ENCODE measurements around the gene HECW1. TPM values are rescaled to one million over a fixed set of nuclear protein-coding genes. Genes with fewer than 3 reads are reported as not detected.

Gene HECW1
- total and polyA plus RNA-seq, 2 experiments from 2014 or later: 2.0 to 4.8 TPM

GRCh38 chr7:43517464-43517863, 405.0 kb downstream of the HECW1 start:
- WGBS, 2 experiments (ENCODE audit: low coverage in 1 of 2, low lambda C conversion rate in 2 of 2, missing lambda C conversion rate in 2 of 2): 98 to 100% methylated on average over 2 of the region's 2 CpGs
- H3K9me3 ChIP-seq (ENCODE audit: low read depth): no peaks in the 10 kb centered on the region
- H4K20me1 ChIP-seq (ENCODE audit: insufficient read depth): no peaks in the 10 kb centered on the region
- H2AFZ ChIP-seq: no peak overlapping the region
- no peak overlapping the region for H3K4me3 ChIP-seq
- H3K9me2 ChIP-seq (ENCODE audit: insufficient read depth): no peaks in the 10 kb centered on the region
- H3K27me3 ChIP-seq (replicated peaks; ENCODE audit: insufficient read depth): no peaks in the 10 kb centered on the region
- H3K9ac ChIP-seq: no peak overlapping the region
- peaks cover 16% of the 10 kb centered on the region; the same call in 1 of the 2 replicates for H3F3A ChIP-seq (ENCODE audit: insufficient read depth)
- no peaks in the 10 kb centered on the region for H3K79me2 ChIP-seq (ENCODE audit: insufficient read depth)
- in situ Hi-C loops (cut with MboI): no loop called here
- H3K4me1 ChIP-seq (ENCODE audit: insufficient read depth): peaks cover 12% of the 10 kb centered on the region
- H3K36me3 ChIP-seq (ENCODE audit: low read depth): no peaks in the 10 kb centered on the region
- no peak for DNase-seq
- no peak overlapping the region for H3K4me2 ChIP-seq (ENCODE audit: unreplicated experiment)
- H3K27ac ChIP-seq: no peak overlapping the region
- no peak for TF ChIP-seq EZH2phosphoT487 (IDR thresholded peaks at IDR 0.05; ENCODE audit: insufficient read depth, low read depth)
- TF ChIP-seq EZH2 (IDR thresholded peaks at IDR 0.05; ENCODE audit: insufficient read depth, poor library complexity, severe bottlenecking): no peak

- Histone ChIP-seq H3K36me3 (ENCODE audit: low read depth) (no peaks in the 10 kb centered on the region), H3K27me3 (replicated peaks; ENCODE audit: insufficient read depth) (no peaks in the 10 kb centered on the region), H4K20me1 (ENCODE audit: insufficient read depth) (no peaks in the 10 kb centered on the region), H3K9me3 (ENCODE audit: low read depth) (no peaks in the 10 kb centered on the region), H3K79me2 (ENCODE audit: insufficient read depth) (no peaks in the 10 kb centered on the region), H3K9ac (no peak overlapping the region), H3F3A (ENCODE audit: insufficient read depth) (peaks cover 16% of the 10 kb centered on the region; the same call in 1 of the 2 replicates), H3K9me2 (ENCODE audit: insufficient read depth) (no peaks in the 10 kb centered on the region), H3K27ac (no peak overlapping the region), H3K4me3 (no peak overlapping the region), H3K4me1 (ENCODE audit: insufficient read depth) (peaks cover 19% of the 10 kb centered on the region), H3K4me2 (ENCODE audit: unreplicated experiment) (no peak overlapping the region), H2AFZ (no peak overlapping the region)
- 89% methylated on average over 8 of the region's 8 CpGs for WGBS, 2 experiments (ENCODE audit: low coverage in 1 of 2, low lambda C conversion rate in 2 of 2, missing lambda C conversion rate in 2 of 2)
- in situ Hi-C loops (cut with MboI): no loop called here
- TF ChIP-seq EZH2phosphoT487 (IDR thresholded peaks at IDR 0.05; ENCODE audit: insufficient read depth, low read depth): no peak
- TF ChIP-seq EZH2 (IDR thresholded peaks at IDR 0.05; ENCODE audit: insufficient read depth, poor library complexity, severe bottlenecking): no peak
- DNase-seq: no peak
Observed at GRCh38 chr7:43520201-43520600, 407.8 kb downstream of the HECW1 start.

GRCh38 chr7:43522406-43523156, 410.1 kb downstream of the HECW1 start:
- whole genome bisulfite sequencing, 2 experiments (ENCODE audit: low coverage in 1 of 2, low lambda C conversion rate in 2 of 2, missing lambda C conversion rate in 2 of 2): 53 to 55% methylated on average over 8 of the region's 8 CpGs
- Histone ChIP-seq H3F3A (ENCODE audit: insufficient read depth) (peaks cover 16% of the 10 kb centered on the region; the same call in 1 of the 2 replicates), H4K20me1 (ENCODE audit: insufficient read depth) (no peaks in the 10 kb centered on the region), H3K27me3 (replicated peaks; ENCODE audit: insufficient read depth) (no peaks in the 10 kb centered on the region), H3K9me2 (ENCODE audit: insufficient read depth) (no peaks in the 10 kb centered on the region), H3K4me2 (ENCODE audit: unreplicated experiment) (peak overlapping the region; percentile 20), H3K4me3 (no peak overlapping the region; the same call in 1 of the 2 replicates), H3K9ac (peak overlapping the region; percentile 30; the same call in 1 of the 2 replicates), H3K36me3 (ENCODE audit: low read depth) (no peaks in the 10 kb centered on the region), H3K4me1 (ENCODE audit: insufficient read depth) (peaks cover 19% of the 10 kb centered on the region), H3K9me3 (ENCODE audit: low read depth) (no peaks in the 10 kb centered on the region), H2AFZ (peak overlapping the region; percentile 68), H3K27ac (peak overlapping the region; percentile 76), H3K79me2 (ENCODE audit: insufficient read depth) (no peaks in the 10 kb centered on the region)
- DNase-seq: peak; percentile 91
- no peak for TF ChIP-seq EZH2 (IDR thresholded peaks at IDR 0.05; ENCODE audit: insufficient read depth, poor library complexity, severe bottlenecking)
- TF ChIP-seq EZH2phosphoT487 (IDR thresholded peaks at IDR 0.05; ENCODE audit: insufficient read depth, low read depth): no peak
- in situ Hi-C loops (cut with MboI): no loop called here

GRCh38 chr7:43528576-43529354, 416.3 kb downstream of the HECW1 start:
- no peak overlapping the region for H3K9ac ChIP-seq
- DNase-seq: no peak
- H3K4me3 ChIP-seq: no peak overlapping the region
- no peak overlapping the region for H3K27ac ChIP-seq
- no peaks in the 10 kb centered on the region for H3K9me2 ChIP-seq (ENCODE audit: insufficient read depth)
- no peaks in the 10 kb centered on the region for H3K79me2 ChIP-seq (ENCODE audit: insufficient read depth)
- no peaks in the 10 kb centered on the region for H4K20me1 ChIP-seq (ENCODE audit: insufficient read depth)
- WGBS, 2 experiments (ENCODE audit: low coverage in 1 of 2, low lambda C conversion rate in 2 of 2, missing lambda C conversion rate in 2 of 2): 91 to 93% methylated on average over 10 of the region's 10 CpGs
- peaks cover 6% of the 10 kb centered on the region for H3K4me1 ChIP-seq (ENCODE audit: insufficient read depth)
- in situ Hi-C loops (cut with MboI): no loop called here
- peaks cover under 1% of the 10 kb centered on the region; the same call in 1 of the 2 replicates for H3F3A ChIP-seq (ENCODE audit: insufficient read depth)
- no peaks in the 10 kb centered on the region for H3K27me3 ChIP-seq (replicated peaks; ENCODE audit: insufficient read depth)
- H3K36me3 ChIP-seq (ENCODE audit: low read depth): no peaks in the 10 kb centered on the region
- H3K4me2 ChIP-seq (ENCODE audit: unreplicated experiment): no peak overlapping the region
- no peaks in the 10 kb centered on the region for H3K9me3 ChIP-seq (ENCODE audit: low read depth)
- TF ChIP-seq EZH2phosphoT487 (IDR thresholded peaks at IDR 0.05; ENCODE audit: insufficient read depth, low read depth) (no peak), EZH2 (IDR thresholded peaks at IDR 0.05; ENCODE audit: insufficient read depth, poor library complexity, severe bottlenecking) (no peak)
- no peak overlapping the region for H2AFZ ChIP-seq
